GM20000 (cell line): Measurements from ENCODE around the gene TFAP2D.

Experiments
- DNase-seq: peaks from one replicate; pipeline ENCODE4 v3.0.0; 2012; ENCODE audit warnings: low spot score
- CTCF ChIP-seq: IDR thresholded peaks from 2 replicates; pipeline ENCODE4 v1.5.1; 2012; ENCODE audit warnings: mild to moderate bottlenecking, control low read depth; ENCODE audit errors: extremely low read depth, missing control alignments

Gene TFAP2D

GRCh38 chr6:50712291-50712690 is 1.0 kb upstream of the TFAP2D start:
- no peak for TF ChIP-seq CTCF

GRCh38 chr6:50713977-50714486 is 706 bp downstream of the TFAP2D start:
- no peak for TF ChIP-seq CTCF
- DNase-seq = no peak

More at GRCh38 chr6:50712291-50712690, 1.0 kb upstream of the TFAP2D start:
- DNase-seq = no peak

GRCh38 chr6:50714487-50715379 is 1.4 kb downstream of the TFAP2D start:
- no peak for DNase-seq
- no peak for TF ChIP-seq CTCF

GRCh38 chr6:50716899-50717509 is 3.7 kb downstream of the TFAP2D start:
- DNase-seq = no peak

GRCh38 chr6:50717734-50718457 is 4.6 kb downstream of the TFAP2D start:
- DNase-seq = no peak
- no peak for TF ChIP-seq CTCF

More at GRCh38 chr6:50716899-50717509, 3.7 kb downstream of the TFAP2D start:
- no peak for TF ChIP-seq CTCF

GRCh38 chr6:50718566-50718965 is 5.2 kb downstream of the TFAP2D start:
- no peak for DNase-seq
- TF ChIP-seq CTCF = no peak
